Mesothelial cell of epicardium (in vitro differentiated cells): Measurements from ENCODE around the gene TUBG2. TPM values are rescaled to one million over a fixed set of nuclear protein-coding genes. Genes with fewer than 3 reads are reported as not detected.

Experiments used
- DNase-seq, 2 experiments: peaks; one replicate each; pipeline ENCODE4 v3.0.0; 2021; ENCODE audit warnings: low spot score in 2 of 2; ENCODE audit not compliant: unreplicated experiment in 2 of 2
- H3K27ac Mint-ChIP-seq: 2 replicates; pipeline ENCODE4 v1.8.0; 2021; ENCODE audit warnings: mixed read lengths
- H3K27me3 Mint-ChIP-seq: 2 replicates; pipeline ENCODE4 v1.8.0; 2021; ENCODE audit warnings: low read depth, mixed read lengths
- H3K36me3 Mint-ChIP-seq: 2 replicates; pipeline ENCODE4 v1.8.0; 2021; ENCODE audit warnings: mixed read lengths
- H3K4me1 Mint-ChIP-seq: 2 replicates; pipeline ENCODE4 v1.8.0; 2021; ENCODE audit warnings: mixed read lengths
- H3K4me3 Mint-ChIP-seq: 2 replicates; pipeline ENCODE4 v1.8.0; 2021; ENCODE audit warnings: mild to moderate bottlenecking, moderate library complexity, mixed read lengths
- H3K9me3 Mint-ChIP-seq: 2 replicates; pipeline ENCODE4 v1.8.0; 2021; ENCODE audit warnings: mixed read lengths
- total RNA-seq: library from RNA; stranded (reverse); gene quantifications from 3 replicates; pipeline ENCODE4 v1.2.1, GENCODE V29; 2021
- TF ChIP-seq, protein P1 (sequence below): fragments of 200-600 bp; sonication (generic); IDR thresholded peaks from one replicate; pipeline ENCODE4 v1.5.0; 2021; ENCODE audit warnings: antibody characterized with exemption; ENCODE audit not compliant: unreplicated experiment

The TUBG2 gene
- total RNA-seq, 1 donor from 2014 or later, result 33.4 TPM

DNA sequence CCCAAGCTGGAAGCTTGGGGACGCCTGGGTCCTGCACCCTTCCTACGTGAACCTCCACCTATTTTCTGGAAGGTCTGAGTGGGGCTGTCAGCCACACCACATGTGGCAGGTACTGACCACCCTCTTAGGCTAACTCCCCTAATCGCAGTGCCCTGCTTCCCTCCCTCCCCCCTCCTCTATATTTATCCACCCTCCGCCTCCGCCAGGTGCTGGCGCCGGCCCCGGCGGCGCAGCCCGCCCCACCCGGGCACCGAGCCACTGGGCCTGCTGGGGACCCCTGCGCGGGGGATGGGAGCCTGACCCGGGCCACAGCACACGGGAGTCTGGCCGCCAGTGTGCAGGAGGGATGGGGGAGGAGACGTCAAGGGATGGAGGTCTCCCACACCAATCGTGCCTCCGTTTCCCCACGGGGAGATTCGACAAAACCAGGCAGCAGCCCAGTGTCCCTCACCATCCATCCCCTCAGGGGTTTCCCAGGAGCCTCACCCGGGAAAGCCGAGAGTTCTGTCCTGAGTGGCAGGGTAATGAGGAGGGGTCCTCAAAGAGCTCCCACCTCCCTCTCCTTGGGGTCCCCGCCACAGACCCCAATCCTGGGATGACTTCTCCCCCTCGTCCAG, 16.4 kb downstream of the TUBG2 start:
- peaks cover 6% of the 10 kb centered on the region for H3K27me3 Mint-ChIP-seq
- no peaks in the 10 kb centered on the region for H3K9me3 Mint-ChIP-seq
- H3K4me1 Mint-ChIP-seq, result peaks cover 38% of the 10 kb centered on the region
- peak overlapping the region; percentile 86 for H3K4me3 Mint-ChIP-seq
- no peak overlapping the region for H3K27ac Mint-ChIP-seq
- TF ChIP-seq, protein P1, sequence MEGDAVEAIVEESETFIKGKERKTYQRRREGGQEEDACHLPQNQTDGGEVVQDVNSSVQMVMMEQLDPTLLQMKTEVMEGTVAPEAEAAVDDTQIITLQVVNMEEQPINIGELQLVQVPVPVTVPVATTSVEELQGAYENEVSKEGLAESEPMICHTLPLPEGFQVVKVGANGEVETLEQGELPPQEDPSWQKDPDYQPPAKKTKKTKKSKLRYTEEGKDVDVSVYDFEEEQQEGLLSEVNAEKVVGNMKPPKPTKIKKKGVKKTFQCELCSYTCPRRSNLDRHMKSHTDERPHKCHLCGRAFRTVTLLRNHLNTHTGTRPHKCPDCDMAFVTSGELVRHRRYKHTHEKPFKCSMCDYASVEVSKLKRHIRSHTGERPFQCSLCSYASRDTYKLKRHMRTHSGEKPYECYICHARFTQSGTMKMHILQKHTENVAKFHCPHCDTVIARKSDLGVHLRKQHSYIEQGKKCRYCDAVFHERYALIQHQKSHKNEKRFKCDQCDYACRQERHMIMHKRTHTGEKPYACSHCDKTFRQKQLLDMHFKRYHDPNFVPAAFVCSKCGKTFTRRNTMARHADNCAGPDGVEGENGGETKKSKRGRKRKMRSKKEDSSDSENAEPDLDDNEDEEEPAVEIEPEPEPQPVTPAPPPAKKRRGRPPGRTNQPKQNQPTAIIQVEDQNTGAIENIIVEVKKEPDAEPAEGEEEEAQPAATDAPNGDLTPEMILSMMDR, result no peak
- peaks cover 10% of the 10 kb centered on the region for H3K36me3 Mint-ChIP-seq
- DNase-seq, result no peak

DNA sequence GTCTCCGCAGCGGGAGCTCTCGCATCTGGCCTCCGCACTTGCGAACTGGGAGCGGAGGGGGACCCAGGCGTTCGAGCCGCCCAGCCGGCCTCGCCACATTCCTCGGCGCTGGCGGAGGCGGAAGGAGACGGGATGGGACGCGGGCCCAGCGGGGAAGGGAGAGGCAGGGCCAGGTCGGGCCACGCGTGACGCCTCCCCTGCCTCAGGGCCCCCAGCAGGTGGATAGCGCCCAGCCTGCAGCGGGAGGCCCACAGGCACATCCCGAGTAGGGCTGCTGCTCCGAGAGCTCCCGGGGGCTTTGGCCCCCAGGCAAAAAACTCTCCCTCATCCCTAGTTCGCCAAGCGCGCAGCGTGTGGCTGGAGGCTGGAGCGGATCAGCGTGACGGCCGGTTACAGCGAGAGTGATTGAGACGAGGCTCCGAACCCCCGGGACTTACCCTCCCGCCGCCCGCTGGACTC, 16.9 kb downstream of the TUBG2 start:
- TF ChIP-seq, protein P1, result no peak
- H3K36me3 Mint-ChIP-seq, result peaks cover 6% of the 10 kb centered on the region
- peaks cover 41% of the 10 kb centered on the region for H3K4me1 Mint-ChIP-seq
- peak in 1 of 2 experiments; percentile 77 for DNase-seq
- peak overlapping the region; percentile 86 for H3K4me3 Mint-ChIP-seq
- peaks cover 4% of the 10 kb centered on the region for H3K27me3 Mint-ChIP-seq
- H3K9me3 Mint-ChIP-seq, result no peaks in the 10 kb centered on the region
- H3K27ac Mint-ChIP-seq, result peak overlapping the region; percentile 94

DNA sequence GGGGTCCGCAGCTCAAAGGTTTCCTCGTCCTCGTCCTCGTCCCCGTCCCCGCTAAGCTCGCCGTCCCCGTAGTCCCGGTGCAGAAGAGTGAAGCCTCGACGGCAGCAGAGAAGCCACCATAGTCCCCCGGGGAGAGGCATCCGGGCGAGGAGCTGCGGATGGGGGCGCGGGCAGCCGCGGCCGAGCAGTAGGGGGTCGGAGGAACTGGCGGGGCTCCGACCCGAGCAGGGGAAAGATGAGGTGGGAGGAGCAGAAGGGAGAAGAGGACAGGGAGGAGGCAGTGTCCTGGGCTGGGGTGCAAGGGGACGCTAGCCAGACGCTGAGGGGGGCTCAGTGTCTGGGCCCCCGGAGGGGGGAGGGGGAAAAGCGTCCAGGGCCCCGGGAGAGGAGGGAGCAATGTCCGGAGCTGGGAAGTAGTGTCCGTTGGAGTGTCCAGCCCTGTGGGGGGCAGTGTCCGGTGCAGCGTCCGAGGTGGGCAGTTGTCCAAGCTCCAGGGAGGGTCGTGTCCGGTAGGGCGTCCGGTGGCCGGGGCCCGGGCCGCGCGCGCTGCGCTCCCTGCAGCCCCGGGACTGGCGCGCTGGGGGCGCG, 17.4 kb downstream of the TUBG2 start, which contains the start of gene PLEKHH3:
Gene PLEKHH3 (minus strand): TSS at position 571 of the 588 bp plus-strand sequence. CDS start 431 bp downstream, at position 140.
- Mint-ChIP-seq H3K27ac (peak within 1 kb of the TSS; percentile 95), H3K4me3 (peak within 1 kb of the TSS; percentile 86), H3K4me1 (peaks cover 42% of the 10 kb centered on the region), H3K9me3 (no peaks in the 10 kb centered on the region), H3K36me3 (peaks cover 4% of the 10 kb centered on the region), H3K27me3 (peaks cover 4% of the 10 kb centered on the region)
- DNase-seq, result peak in 1 of 2 experiments; percentile 68
- TF ChIP-seq, protein P1, result no peak

DNA sequence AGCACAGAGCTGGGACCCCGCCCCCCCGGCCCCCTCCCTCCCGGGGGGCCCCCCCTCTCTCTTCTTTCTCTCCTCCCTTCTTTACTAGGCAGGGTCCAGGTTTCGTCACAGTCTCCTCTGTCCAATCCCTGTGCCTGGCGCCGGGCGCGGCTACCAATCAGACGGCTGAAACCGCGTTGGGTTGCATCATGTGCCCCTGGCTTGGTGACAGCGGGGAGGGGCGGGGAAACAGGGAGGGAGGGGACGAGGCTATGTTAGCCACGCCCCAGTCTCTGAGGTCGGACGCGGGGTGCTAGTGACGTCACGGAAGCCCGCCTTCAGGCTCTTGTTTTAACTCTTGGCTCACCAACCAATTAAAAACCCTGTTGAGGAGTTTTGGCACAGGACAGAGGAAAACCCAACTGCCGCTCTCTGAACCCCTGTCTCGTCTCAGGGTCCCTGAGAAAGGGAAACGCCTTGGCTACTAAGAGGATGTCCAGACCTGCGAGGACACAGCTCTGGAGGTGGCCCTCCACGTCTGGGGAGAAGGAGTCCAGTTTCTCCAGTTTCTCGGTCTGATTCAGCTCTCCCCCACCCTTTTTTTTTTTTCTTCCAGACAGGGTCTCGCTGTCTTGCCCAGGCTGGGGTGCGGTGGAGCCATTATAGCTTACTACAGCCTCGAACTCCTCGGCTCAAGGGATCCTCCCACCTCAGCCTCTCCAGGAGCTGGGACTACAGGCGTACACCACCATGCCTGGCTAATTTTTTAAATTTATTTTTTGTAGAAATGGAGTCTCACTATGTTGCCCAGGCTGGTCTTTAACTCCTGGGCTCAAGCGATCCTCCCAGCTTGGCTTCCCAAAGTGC, 18.2 kb downstream of the TUBG2 start:
- H3K27ac Mint-ChIP-seq, result peak overlapping the region; percentile 95
- H3K4me1 Mint-ChIP-seq, result peaks cover 44% of the 10 kb centered on the region

More for the DNA sequence above, 18.2 kb downstream of the TUBG2 start:
- H3K36me3 Mint-ChIP-seq, result no peaks in the 10 kb centered on the region
- peak overlapping the region; percentile 86 for H3K4me3 Mint-ChIP-seq
- H3K27me3 Mint-ChIP-seq, result no peaks in the 10 kb centered on the region
- TF ChIP-seq, protein P1, result no peak
- peak; percentile 98 for DNase-seq
- H3K9me3 Mint-ChIP-seq, result no peaks in the 10 kb centered on the region
